Astrocyte (in vitro differentiated cells and primary cell): ENCODE measurements around the gene NAA35.

Experiments
- EZH2 ChIP-seq: IDR thresholded peaks from 2 replicates; pipeline ENCODE4 v1.6.1; 2012; ENCODE audit warnings: mild to moderate bottlenecking, low read length, inconsistent platforms; ENCODE audit not compliant: insufficient read depth
- TF ChIP-seq, protein P1 (sequence below): IDR thresholded peaks from 2 replicates; pipeline ENCODE4 v1.5.1; 2011; ENCODE audit warnings: low read depth, mild to moderate bottlenecking, inconsistent platforms, low read length, moderate library complexity; ENCODE audit not compliant: insufficient read depth

DNA sequence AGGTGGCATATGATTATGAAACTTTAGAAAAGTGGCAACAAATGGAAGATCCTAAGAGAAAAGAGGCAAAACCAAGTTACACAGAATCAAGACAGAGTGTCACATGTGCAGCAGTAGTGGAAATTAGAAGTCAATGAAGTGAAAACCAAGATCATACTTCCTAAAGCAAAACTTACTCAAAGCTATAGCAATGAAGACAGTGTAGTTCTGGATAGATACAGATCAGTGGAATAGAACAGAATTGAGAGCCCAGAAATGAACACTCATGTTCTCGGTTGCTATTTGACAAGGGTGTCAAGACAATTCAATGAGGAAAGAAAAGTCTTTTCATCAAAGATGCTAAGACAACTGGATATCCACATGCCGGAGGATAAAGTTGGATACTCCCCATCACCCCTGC, 43.5 kb downstream of the NAA35 start:
- TF ChIP-seq, protein P1, sequence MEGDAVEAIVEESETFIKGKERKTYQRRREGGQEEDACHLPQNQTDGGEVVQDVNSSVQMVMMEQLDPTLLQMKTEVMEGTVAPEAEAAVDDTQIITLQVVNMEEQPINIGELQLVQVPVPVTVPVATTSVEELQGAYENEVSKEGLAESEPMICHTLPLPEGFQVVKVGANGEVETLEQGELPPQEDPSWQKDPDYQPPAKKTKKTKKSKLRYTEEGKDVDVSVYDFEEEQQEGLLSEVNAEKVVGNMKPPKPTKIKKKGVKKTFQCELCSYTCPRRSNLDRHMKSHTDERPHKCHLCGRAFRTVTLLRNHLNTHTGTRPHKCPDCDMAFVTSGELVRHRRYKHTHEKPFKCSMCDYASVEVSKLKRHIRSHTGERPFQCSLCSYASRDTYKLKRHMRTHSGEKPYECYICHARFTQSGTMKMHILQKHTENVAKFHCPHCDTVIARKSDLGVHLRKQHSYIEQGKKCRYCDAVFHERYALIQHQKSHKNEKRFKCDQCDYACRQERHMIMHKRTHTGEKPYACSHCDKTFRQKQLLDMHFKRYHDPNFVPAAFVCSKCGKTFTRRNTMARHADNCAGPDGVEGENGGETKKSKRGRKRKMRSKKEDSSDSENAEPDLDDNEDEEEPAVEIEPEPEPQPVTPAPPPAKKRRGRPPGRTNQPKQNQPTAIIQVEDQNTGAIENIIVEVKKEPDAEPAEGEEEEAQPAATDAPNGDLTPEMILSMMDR = no peak
- no peak for TF ChIP-seq EZH2
